SK-N-SH (cell line): Measurements from ENCODE around the gene STARD5. TPM values are rescaled to one million over a fixed set of nuclear protein-coding genes. Genes with fewer than 3 reads are reported as not detected.

ENCODE experiments used
- CTCF ChIA-PET: fragments of 300-600, 350-600 bp; formaldehyde crosslinking; extraction: SDS; loops from one replicate; lab custom pipeline; 2021; lab: Yijun Ruan, JAX
- POLR2A ChIA-PET: fragments of 350-600 bp; sonication (Branson Sonifier 250); formaldehyde crosslinking; extraction: SDS; loops from one replicate; lab custom pipeline; 2020; ENCODE audit warnings: antibody characterized with exemption, inconsistent platforms; lab: Yijun Ruan, JAX
- DNase-seq: peaks from one replicate; pipeline ENCODE4 v3.0.0; 2012
- H2AFZ ChIP-seq: fragments of 200-600 bp; sonication (generic); 2 replicates; pipeline ENCODE4 v1.8.1; 2016; ENCODE audit warnings: antibody characterized with exemption, mild to moderate bottlenecking, low read depth
- H3F3A ChIP-seq: fragments of 200-600 bp; sonication (generic); replicated peaks from 2 replicates; pipeline ENCODE3; 2016; ENCODE audit warnings: antibody characterized with exemption, mild to moderate bottlenecking; ENCODE audit not compliant: insufficient read depth
- H3K27ac ChIP-seq, 2 experiments: fragments of 200-500 bp in 1 of 2; fragments of 200-600 bp in 1 of 2; sonication (Bioruptor generic) in 1 of 2; sonication (generic), shearing (Covaris generic) in 1 of 2; 2 replicates each; pipeline versions ENCODE4 v1.5.1 to v1.6.1; 2014 to 2016; ENCODE audit warnings: low read depth in 2 of 2, inconsistent platforms in 1 of 2, low read length in 1 of 2, mild to moderate bottlenecking in 1 of 2, mixed read lengths in 1 of 2
- H3K27me3 ChIP-seq: fragments of 200-600 bp; sonication (generic), shearing (Covaris generic); 2 replicates; pipeline ENCODE4 v1.6.1; 2016; ENCODE audit warnings: mixed run types; ENCODE audit not compliant: insufficient read depth
- H3K36me3 ChIP-seq, 2 experiments: fragments of 200-500 bp in 1 of 2; fragments of 200-600 bp in 1 of 2; sonication (Bioruptor generic) in 1 of 2; sonication (generic) in 1 of 2; replicated peaks in 1 of 2; 2 replicates each; pipeline versions ENCODE3 to v1.5.1; 2014 to 2016; ENCODE audit warnings: low read length in 1 of 2, mild to moderate bottlenecking in 1 of 2; ENCODE audit not compliant: insufficient read depth in 2 of 2, control insufficient read depth in 1 of 2
- H3K4me1 ChIP-seq, 2 experiments: fragments of 200-500 bp in 1 of 2; fragments of 200-600 bp in 1 of 2; sonication (Bioruptor generic) in 1 of 2; sonication (generic), shearing (Covaris generic) in 1 of 2; 2 replicates each; pipeline versions ENCODE4 v1.5.1 to v1.6.1; 2014 to 2016; ENCODE audit warnings: low read depth in 1 of 2, low read length in 1 of 2, mixed run types in 1 of 2; ENCODE audit not compliant: insufficient read depth in 2 of 2, control insufficient read depth in 1 of 2
- H3K4me2 ChIP-seq: fragments of 200-600 bp; sonication (generic), shearing (Covaris generic); 2 replicates; pipeline ENCODE4 v1.6.1; 2017; ENCODE audit warnings: mixed run types
- H3K4me3 ChIP-seq, 2 experiments: fragments of 200-500 bp in 1 of 2; fragments of 200-600 bp in 1 of 2; sonication (Bioruptor generic) in 1 of 2; sonication (generic), shearing (Covaris generic) in 1 of 2; 2 replicates each; pipeline versions ENCODE4 v1.5.1 to v1.8.1; 2014 to 2016; ENCODE audit warnings: low read depth in 2 of 2, inconsistent platforms in 1 of 2, low read length in 1 of 2, mild to moderate bottlenecking in 1 of 2, mixed read lengths in 1 of 2, moderate library complexity in 1 of 2
- H3K79me2 ChIP-seq: fragments of 200-600 bp; sonication (generic); 2 replicates; pipeline ENCODE4 v1.8.1; 2017; ENCODE audit warnings: mild to moderate bottlenecking; ENCODE audit not compliant: insufficient read depth
- H3K9ac ChIP-seq: fragments of 200-600 bp; sonication (generic); 2 replicates; pipeline ENCODE4 v1.6.1; 2017; ENCODE audit warnings: mixed run types
- H3K9me2 ChIP-seq: fragments of 200-600 bp; sonication (generic); 2 replicates; pipeline ENCODE4 v1.6.1; 2017; ENCODE audit warnings: mixed run types
- H3K9me3 ChIP-seq: fragments of 200-600 bp; sonication (generic); 2 replicates; pipeline ENCODE4 v1.6.1; 2017; ENCODE audit warnings: mixed run types, mild to moderate bottlenecking, moderate library complexity
- H4K20me1 ChIP-seq: fragments of 200-600 bp; sonication (generic); 2 replicates; pipeline ENCODE4 v1.6.1; 2017; ENCODE audit warnings: mild to moderate bottlenecking, mixed run types; ENCODE audit not compliant: insufficient read depth
- CTCF ChIP-seq: fragments of 200-600 bp; sonication (generic); IDR thresholded peaks from 2 replicates; pipeline ENCODE4 v1.6.1; 2017; ENCODE audit warnings: antibody characterized with exemption, mild to moderate bottlenecking, moderate library complexity
- EP300 ChIP-seq, 2 experiments: IDR thresholded peaks; 2 replicates each; pipeline versions ENCODE4 v1.4.0 to v1.6.1; 2012; ENCODE audit warnings: borderline replicate concordance in 1 of 2, low read depth in 1 of 2, low read length in 1 of 2
- EZH2phosphoT487 ChIP-seq: fragments of 200-600 bp; sonication (generic); IDR thresholded peaks from 2 replicates; pipeline ENCODE4 v1.6.1; 2017; ENCODE audit warnings: low read depth, mixed run types, mild to moderate bottlenecking, antibody characterized with exemption, moderate library complexity, borderline replicate concordance
- FOXM1 ChIP-seq: IDR thresholded peaks from 2 replicates; pipeline ENCODE4 v1.4.0; 2012; ENCODE audit warnings: low read depth, mild to moderate bottlenecking
- GATA2 ChIP-seq: sonication (generic); formaldehyde crosslinking; IDR thresholded peaks from 2 replicates; pipeline ENCODE4 v1.5.0; 2020; ENCODE audit warnings: mild to moderate bottlenecking, missing genetic modification reagents
- JUND ChIP-seq: IDR thresholded peaks from 2 replicates; pipeline ENCODE4 v1.4.0; 2012
- MAX ChIP-seq: IDR thresholded peaks from 2 replicates; pipeline ENCODE4 v1.4.0; 2012; ENCODE audit warnings: low read depth
- NFIC ChIP-seq: IDR thresholded peaks from 2 replicates; pipeline ENCODE4 v1.4.0; 2012; ENCODE audit warnings: borderline replicate concordance
- RAD21 ChIP-seq: IDR thresholded peaks from 2 replicates; pipeline ENCODE4 v1.6.1; 2012; ENCODE audit warnings: mild to moderate bottlenecking, low read length
- RCOR1 ChIP-seq: fragments of 150-350 bp; IDR thresholded peaks from 2 replicates; pipeline ENCODE4 v1.6.1; 2017; ENCODE audit warnings: antibody characterized with exemption, low read length
- SIN3A ChIP-seq: IDR thresholded peaks from 2 replicates; pipeline ENCODE4 v1.6.1; 2012; ENCODE audit warnings: low read depth, mild to moderate bottlenecking, low read length, moderate library complexity, borderline replicate concordance
- TEAD4 ChIP-seq: IDR thresholded peaks from 2 replicates; pipeline ENCODE4 v1.4.0; 2012; ENCODE audit warnings: mild to moderate bottlenecking, borderline replicate concordance; ENCODE audit not compliant: insufficient read depth
- YY1 ChIP-seq: IDR thresholded peaks from 2 replicates; pipeline ENCODE4 v1.4.0; 2012; ENCODE audit warnings: low read depth, mild to moderate bottlenecking
- ZBTB33 ChIP-seq: IDR thresholded peaks from 2 replicates; pipeline ENCODE4 v1.4.0; 2012; ENCODE audit warnings: low read depth, borderline replicate concordance
- WGBS: methylation state at CpG from one replicate; pipeline ENCODE4 v1.1.6; 2017; ENCODE audit warnings: low lambda C conversion rate; 5-methylcytosine and 5-hydroxymethylcytosine counted together
- polyA plus RNA-seq, 3 experiments: library from polyadenylated mRNA; depleted of rRNA; stranded (reverse); fragments of >200 nt; gene quantifications; 2 replicates each; pipeline ENCODE4 v1.2.3, GENCODE V29; 2012

STARD5 gene
- polyA plus RNA-seq, 1 of the 3 experiments (the other 2 are of a cell fraction): 1.6 TPM

- Histone ChIP-seq H3K36me3 (no peaks in the 10 kb centered on the region), H3K9ac (no peak overlapping the region), H3K9me3 (0 out of 2 replicates have a peak, but pooled peaks cover 11% of the 10 kb centered on the region), H2AFZ (no peak overlapping the region), H3K4me3 (no peak overlapping the region), H3F3A (no peaks in the 10 kb centered on the region), H3K79me2 (no peaks in the 10 kb centered on the region), H3K27ac (no peak overlapping the region), H4K20me1 (no peaks in the 10 kb centered on the region), H3K4me1 (no peaks in the 10 kb centered on the region), H3K4me2 (no peak overlapping the region), H3K9me2 (no peaks in the 10 kb centered on the region), H3K27me3 (peaks cover 31% of the 10 kb centered on the region)
- POLR2A ChIA-PET: no interaction called here
- 39% methylated on average over 3 of the region's 3 CpGs for WGBS
- DNase-seq: no peak
- CTCF ChIA-PET: interaction anchor here (1.9 to 7.2 kb wide), 2 partner anchors 10 to 14 kb away, joined by 4 to 57 read pairs; no protein-coding TSS in a partner anchor
- TF ChIP-seq RAD21 (no peak), GATA2 (CRISPR knock-in tag) (no peak), TEAD4 (no peak), ZBTB33 (no peak), JUND (no peak), MAX (no peak), EZH2phosphoT487 (no peak), SIN3A (no peak), EP300 (IDR thresholded peaks at IDR 0.05; ENCODE audit: borderline replicate concordance in 1 of 2, low read depth in 1 of 2, low read length in 1 of 2) (no peak), RCOR1 (no peak), FOXM1 (no peak), YY1 (no peak), CTCF (no peak), NFIC (no peak)
These were observed 42.5 kb downstream of the STARD5 start for GRCh38 chr15:81281456-81281735.
